Calu3 (cell line): ENCODE results near the gene SEC61A2. TPM values are rescaled to one million over a fixed set of nuclear protein-coding genes. Genes with fewer than 3 reads are reported as not detected.

Experiments
- Bru-seq: library from RNA; stranded (reverse); fragments of 400-500 nt; gene quantifications from one replicate; lab custom pipeline; 2021; lab: Mats Ljungman, UMichigan
- BruChase-seq, 2 experiments: library from RNA; stranded (reverse); fragments of 400-500 nt; gene quantifications; one replicate each; lab custom pipeline; 2021; lab: Mats Ljungman, UMichigan
- BruUV-seq: library from RNA; stranded (reverse); fragments of 400-500 nt; replicated peaks from 2 replicates; lab custom pipeline; 2021; lab: Mats Ljungman, UMichigan
- CTCF ChIA-PET: fragments of 300-600 bp; sonication (Branson Sonifier 250); formaldehyde crosslinking; loops from one replicate; lab custom pipeline; 2022; ENCODE audit warnings: antibody characterized with exemption; lab: Charles Lee
- DNase-seq: peaks from one replicate; pipeline ENCODE4 v3.0.0; 2022
- H3K27ac Mint-ChIP-seq: one replicate; pipeline ENCODE4 v1.8.0; 2022; ENCODE audit warnings: mixed read lengths; ENCODE audit not compliant: unreplicated experiment
- H3K27me3 Mint-ChIP-seq: one replicate; pipeline ENCODE4 v1.8.0; 2022; ENCODE audit warnings: mixed read lengths; ENCODE audit not compliant: unreplicated experiment
- H3K36me3 Mint-ChIP-seq: one replicate; pipeline ENCODE4 v1.8.0; 2022; ENCODE audit warnings: mild to moderate bottlenecking, moderate library complexity, mixed read lengths; ENCODE audit not compliant: insufficient read depth, unreplicated experiment
- H3K4me1 Mint-ChIP-seq: one replicate; pipeline ENCODE4 v1.8.0; 2022; ENCODE audit warnings: mild to moderate bottlenecking, low read depth, mixed read lengths; ENCODE audit not compliant: unreplicated experiment
- H3K4me3 Mint-ChIP-seq: one replicate; pipeline ENCODE4 v1.8.0; 2022; ENCODE audit warnings: mild to moderate bottlenecking, low read depth, moderate library complexity, mixed read lengths; ENCODE audit not compliant: unreplicated experiment
- H3K9me3 Mint-ChIP-seq: one replicate; pipeline ENCODE4 v1.8.0; 2022; ENCODE audit warnings: low read depth, mixed read lengths; ENCODE audit not compliant: unreplicated experiment
- CTCF ChIP-seq: fragments of 200-600 bp; IDR thresholded peaks from one replicate; pipeline ENCODE4 v1.8.0; 2022; ENCODE audit warnings: antibody characterized with exemption; ENCODE audit not compliant: unreplicated experiment
- intact Hi-C: fragments of 100-400 bp; cut with micrococcal nuclease; formaldehyde crosslinking; loops from one replicate; pipeline ENCODE4 v1.10.0; 2022; ENCODE audit not compliant: unreplicated experiment
- long read RNA-seq: library from polyadenylated mRNA; stranded (forward); transcript quantifications from one replicate; pipeline ENCODE4 v2.0.0, GENCODE V29; 2022
- total RNA-seq: library from RNA; stranded (reverse); gene quantifications from 2 replicates; pipeline ENCODE4 v1.2.3, GENCODE V29; 2022

The SEC61A2 gene
- total RNA-seq: 7.0 and 7.4 TPM in 2 replicates
- Bru-seq, nascent RNA: percentile 55 among the genes with signal in this experiment
- percentile 51 among the genes with signal in this experiment for BruChase-seq, experiment 1, labeled RNA remaining after a 6-hour chase
- BruChase-seq, experiment 2, labeled RNA remaining after a 2-hour chase: percentile 57 among the genes with signal in this experiment
- long read RNA-seq, partial matches to known transcripts: 0 of 5 reads
- long read RNA-seq, other reads (novel, unspliced or antisense): 4 of 5 reads

- peak within 1 kb of the TSS; percentile 73 for H3K27ac Mint-ChIP-seq
- no peaks in the 10 kb centered on the region for H3K27me3 Mint-ChIP-seq
- peaks cover 7% of the 10 kb centered on the region for H3K4me1 Mint-ChIP-seq
- no peaks in the 10 kb centered on the region for H3K9me3 Mint-ChIP-seq
- no peak for TF ChIP-seq CTCF
- intact Hi-C loops: no loop called here
- CTCF ChIA-PET: interaction anchor here (0.7 kb wide), 1 partner anchor 728 kb away, joined by 4 read pairs; no protein-coding TSS in a partner anchor
- BruUV-seq: no TSS peak
- peaks cover 30% of the 10 kb centered on the region for H3K36me3 Mint-ChIP-seq
- peak; percentile 99 for DNase-seq
- peak within 1 kb of the TSS; percentile 67 for H3K4me3 Mint-ChIP-seq
These were observed at the start of gene SEC61A2 for GRCh38 chr10:12129222-12130111. Gene SEC61A2 (plus strand): TSS chr10:12129677. CDS start chr10:12129788, 111 bp downstream.

GRCh38 chr10:12081470-12081869 is 48.0 kb upstream of the SEC61A2 start:
- BruUV-seq: no TSS peak
- TF ChIP-seq CTCF: no peak
- intact Hi-C loops: no loop called here
- H3K27me3 Mint-ChIP-seq: no peaks in the 10 kb centered on the region
- no peak overlapping the region for H3K4me3 Mint-ChIP-seq
- no peak overlapping the region for H3K27ac Mint-ChIP-seq
- H3K36me3 Mint-ChIP-seq: peaks cover 7% of the 10 kb centered on the region
- no peaks in the 10 kb centered on the region for H3K9me3 Mint-ChIP-seq
- CTCF ChIA-PET: no interaction called here
- DNase-seq: no peak
- no peaks in the 10 kb centered on the region for H3K4me1 Mint-ChIP-seq

GRCh38 chr10:12081879-12082557 is 47.5 kb upstream of the SEC61A2 start:
- no peak for DNase-seq
- no peaks in the 10 kb centered on the region for H3K4me1 Mint-ChIP-seq
- no peak overlapping the region for H3K27ac Mint-ChIP-seq
- H3K27me3 Mint-ChIP-seq: no peaks in the 10 kb centered on the region
- no peaks in the 10 kb centered on the region for H3K9me3 Mint-ChIP-seq
- no peak for TF ChIP-seq CTCF
- CTCF ChIA-PET: no interaction called here
- H3K4me3 Mint-ChIP-seq: no peak overlapping the region
- BruUV-seq: no TSS peak
- intact Hi-C loops: no loop called here
- H3K36me3 Mint-ChIP-seq: peaks cover 7% of the 10 kb centered on the region

- H3K27me3 Mint-ChIP-seq: no peaks in the 10 kb centered on the region
- H3K36me3 Mint-ChIP-seq: peaks cover 21% of the 10 kb centered on the region
- no peak for DNase-seq
- intact Hi-C loops: no loop called here
- no peaks in the 10 kb centered on the region for H3K4me1 Mint-ChIP-seq
- CTCF ChIA-PET: no interaction called here
- H3K27ac Mint-ChIP-seq: no peak overlapping the region
- H3K9me3 Mint-ChIP-seq: no peaks in the 10 kb centered on the region
- BruUV-seq: no TSS peak
- H3K4me3 Mint-ChIP-seq: no peak overlapping the region
- TF ChIP-seq CTCF: no peak
These were observed 40.6 kb upstream of the SEC61A2 start for GRCh38 chr10:12088919-12089318.
